GM12891 (cell line): ENCODE results near the gene SLC2A13.

ENCODE experiments used
- PAX5 ChIP-seq: IDR thresholded peaks from 2 replicates; pipeline ENCODE4 v1.6.1; 2011; ENCODE audit warnings: low read length, moderate library complexity, mild to moderate bottlenecking; ENCODE audit not compliant: insufficient read depth, severe bottlenecking
- POLR2A ChIP-seq: IDR thresholded peaks from 2 replicates; pipeline ENCODE4 v1.6.1; 2011; ENCODE audit warnings: low read depth, low read length, control low read depth
- POLR2AphosphoS5 ChIP-seq: IDR thresholded peaks from 2 replicates; pipeline ENCODE4 v1.6.1; 2011; ENCODE audit warnings: low read depth, low read length, control low read depth
- POU2F2 ChIP-seq: IDR thresholded peaks from 2 replicates; pipeline ENCODE4 v1.6.1; 2011; ENCODE audit warnings: low read depth, mild to moderate bottlenecking, control low read depth, low read length, moderate library complexity
- SPI1 ChIP-seq: IDR thresholded peaks from 2 replicates; pipeline ENCODE4 v1.6.1; 2011; ENCODE audit warnings: low read depth, low read length, control low read depth
- TAF1 ChIP-seq: IDR thresholded peaks from 2 replicates; pipeline ENCODE4 v1.6.1; 2011; ENCODE audit warnings: low read depth, low read length, control low read depth

GRCh38 chr12:40015345-40015744, 90.5 kb downstream of the SLC2A13 start:
- TF ChIP-seq POLR2AphosphoS5 (no peak), POLR2A (no peak), SPI1 (no peak), TAF1 (no peak), PAX5 (no peak), POU2F2 (no peak)
